GM08714 (cell line): ENCODE data around the gene PRRT3.

ENCODE experiments used
- H3K4me3 ChIP-seq: fragments of 200-500 bp; sonication (Bioruptor generic); 2 replicates; pipeline ENCODE4 v1.5.1; 2014; ENCODE audit warnings: mild to moderate bottlenecking, low read length, inconsistent platforms
- ZNF274 ChIP-seq: IDR thresholded peaks from 2 replicates; pipeline ENCODE4 v1.6.1; 2012; ENCODE audit warnings: mild to moderate bottlenecking, low read depth, low read length

PRRT3 gene

DNA sequence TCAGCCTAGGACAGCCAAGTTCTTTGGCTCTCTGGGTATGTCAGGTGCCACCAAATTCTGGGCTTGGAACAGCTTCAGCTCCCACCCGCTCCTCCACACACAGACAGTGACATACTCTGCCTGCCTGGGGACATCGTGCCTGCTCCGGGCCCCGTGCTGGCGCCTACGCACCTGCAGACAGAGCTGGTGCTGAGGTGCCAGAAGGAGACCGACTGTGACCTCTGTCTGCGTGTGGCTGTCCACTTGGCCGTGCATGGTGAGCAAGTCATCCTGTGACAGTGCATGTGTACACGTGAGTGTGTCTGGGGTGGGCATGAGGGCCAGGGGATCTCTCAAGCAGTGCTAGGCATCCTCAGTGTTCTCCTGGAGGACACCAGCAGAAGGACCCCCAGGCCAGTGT, 34.4 kb downstream of the PRRT3 start:
- H3K4me3 ChIP-seq = no peak overlapping the region

DNA sequence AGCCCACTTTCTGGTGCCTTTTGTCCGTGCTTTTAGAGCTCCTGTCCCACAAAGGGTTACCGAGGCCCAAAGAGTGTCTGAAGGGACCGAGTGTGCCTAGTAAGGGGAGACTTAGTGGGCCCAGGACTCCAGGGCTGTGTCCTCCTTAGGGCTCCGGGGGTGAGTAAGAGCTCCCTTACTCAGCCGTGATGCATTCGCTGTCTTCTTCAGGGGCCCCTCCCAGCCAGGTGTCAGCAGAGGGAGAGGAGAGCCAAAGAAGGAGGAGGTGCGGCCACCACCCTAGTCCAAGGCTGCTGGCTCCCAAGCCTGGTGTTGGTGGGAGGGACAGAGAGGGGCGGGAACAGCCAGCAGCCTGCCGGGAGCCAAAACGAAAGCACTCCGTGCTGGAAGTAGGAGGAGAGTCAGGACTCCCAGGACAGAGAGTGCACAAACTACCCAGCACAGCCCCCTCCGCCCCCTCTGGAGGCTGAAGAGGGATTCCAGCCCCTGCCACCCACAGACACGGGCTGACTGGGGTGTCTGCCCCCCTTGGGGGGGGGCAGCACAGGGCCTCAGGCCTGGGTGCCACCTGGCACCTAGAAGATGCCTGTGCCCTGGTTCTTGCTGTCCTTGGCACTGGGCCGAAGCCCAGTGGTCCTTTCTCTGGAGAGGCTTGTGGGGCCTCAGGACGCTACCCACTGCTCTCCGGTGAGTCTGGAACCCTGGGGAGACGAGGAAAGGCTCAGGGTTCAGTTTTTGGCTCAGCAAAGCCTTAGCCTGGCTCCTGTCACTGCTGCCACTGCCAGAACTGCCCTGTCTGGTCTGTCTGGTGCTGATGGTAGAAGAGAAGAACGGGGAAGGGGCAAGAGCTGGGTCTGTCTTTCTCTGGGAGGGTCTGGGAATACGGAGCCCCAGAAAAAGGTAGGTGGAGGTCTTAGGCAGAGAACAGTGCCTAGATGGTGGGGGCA, 35.2 kb downstream of the PRRT3 start, which contains the start of gene IL17RC:
Gene IL17RC, plus strand, starts transcription at position 365 of the 947 bp plus-strand sequence. Its CDS starts 218 bp downstream, at position 583.
- no peak for TF ChIP-seq ZNF274
- H3K4me3 ChIP-seq = no peak within 1 kb of the TSS; the same call in 1 of the 2 replicates

More for the DNA sequence above, 34.4 kb downstream of the PRRT3 start:
- no peak for TF ChIP-seq ZNF274

DNA sequence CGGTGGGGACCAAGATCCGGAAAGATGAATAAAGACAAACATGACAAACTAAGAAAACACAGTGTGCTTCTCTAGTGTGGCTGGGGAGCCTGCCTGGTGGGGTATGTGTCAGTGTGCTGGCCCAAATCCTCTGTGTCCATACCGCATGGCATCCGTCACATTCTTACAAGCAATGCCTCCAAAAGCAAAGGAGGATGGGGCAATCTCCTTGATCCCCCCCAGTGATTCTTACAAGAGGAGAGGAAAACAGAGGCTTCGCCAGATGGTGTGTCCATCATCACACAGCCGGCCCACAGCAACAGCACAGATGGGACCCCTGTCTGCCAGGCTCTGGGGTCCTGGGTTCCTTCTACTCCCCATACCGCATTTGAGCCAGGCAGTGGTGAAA, 35.9 kb downstream of the PRRT3 start:
- H3K4me3 ChIP-seq = no peak overlapping the region; the same call in 1 of the 2 replicates
- no peak for TF ChIP-seq ZNF274

DNA sequence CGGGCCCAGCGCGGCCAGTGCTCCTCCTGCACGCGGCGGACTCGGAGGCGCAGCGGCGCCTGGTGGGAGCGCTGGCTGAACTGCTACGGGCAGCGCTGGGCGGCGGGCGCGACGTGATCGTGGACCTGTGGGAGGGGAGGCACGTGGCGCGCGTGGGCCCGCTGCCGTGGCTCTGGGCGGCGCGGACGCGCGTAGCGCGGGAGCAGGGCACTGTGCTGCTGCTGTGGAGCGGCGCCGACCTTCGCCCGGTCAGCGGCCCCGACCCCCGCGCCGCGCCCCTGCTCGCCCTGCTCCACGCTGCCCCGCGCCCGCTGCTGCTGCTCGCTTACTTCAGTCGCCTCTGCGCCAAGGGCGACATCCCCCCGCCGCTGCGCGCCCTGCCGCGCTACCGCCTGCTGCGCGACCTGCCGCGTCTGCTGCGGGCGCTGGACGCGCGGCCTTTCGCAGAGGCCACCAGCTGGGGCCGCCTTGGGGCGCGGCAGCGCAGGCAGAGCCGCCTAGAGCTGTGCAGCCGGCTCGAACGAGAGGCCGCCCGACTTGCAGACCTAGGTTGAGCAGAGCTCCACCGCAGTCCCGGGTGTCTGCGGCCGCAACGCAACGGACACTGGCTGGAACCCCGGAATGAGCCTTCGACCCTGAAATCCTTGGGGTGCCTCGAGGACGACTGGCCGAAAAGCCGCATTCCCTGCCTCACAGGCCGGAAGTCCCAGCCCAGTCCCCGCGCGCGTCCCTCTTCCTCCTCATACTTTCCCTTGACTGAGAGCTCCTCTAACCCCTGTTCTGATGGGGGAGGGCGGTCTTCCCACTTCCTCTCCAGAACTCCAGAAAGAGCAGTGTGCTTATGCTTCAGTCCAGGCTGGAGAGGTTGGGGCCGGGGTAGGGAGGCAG, 36.7 kb downstream of the PRRT3 start:
- H3K4me3 ChIP-seq = peak overlapping the region; percentile 45; the same call in 1 of the 2 replicates

DNA sequence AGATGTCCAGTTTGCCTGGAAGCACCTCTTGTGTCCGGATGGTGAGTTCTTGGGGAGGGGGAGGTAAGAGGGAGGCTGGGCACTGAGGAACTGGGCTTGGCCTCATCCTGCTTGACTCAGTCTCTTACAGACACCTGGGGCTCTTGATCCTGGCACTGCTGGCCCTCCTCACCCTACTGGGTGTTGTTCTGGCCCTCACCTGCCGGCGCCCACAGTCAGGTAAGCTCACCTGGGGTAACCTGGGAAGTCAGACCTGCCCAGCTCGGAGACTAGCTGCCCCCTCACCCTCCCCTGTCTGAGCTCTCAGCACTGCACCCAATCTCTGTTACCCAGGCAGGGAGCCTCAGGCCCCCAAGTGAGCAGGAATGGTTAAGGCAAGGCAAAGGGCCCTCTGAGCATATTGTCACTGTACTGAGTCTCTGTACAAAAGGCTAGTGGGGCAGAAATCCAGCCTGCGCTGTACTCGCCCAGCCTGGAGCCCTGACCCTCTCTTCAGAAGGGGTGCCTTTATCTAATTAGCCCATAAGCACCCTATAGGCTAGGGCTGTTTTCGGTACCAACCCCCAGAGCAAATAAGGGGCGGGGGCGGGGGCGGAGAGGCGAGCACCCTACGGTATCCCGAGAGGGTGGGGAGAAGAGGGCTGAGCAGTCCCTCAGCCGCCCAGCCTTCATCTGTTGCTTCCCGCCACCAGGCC, 37.5 kb downstream of the PRRT3 start:
- no peak for TF ChIP-seq ZNF274
- H3K4me3 ChIP-seq = no peak overlapping the region; the same call in 1 of the 2 replicates

More for the DNA sequence above, 36.7 kb downstream of the PRRT3 start:
- TF ChIP-seq ZNF274 = no peak

DNA sequence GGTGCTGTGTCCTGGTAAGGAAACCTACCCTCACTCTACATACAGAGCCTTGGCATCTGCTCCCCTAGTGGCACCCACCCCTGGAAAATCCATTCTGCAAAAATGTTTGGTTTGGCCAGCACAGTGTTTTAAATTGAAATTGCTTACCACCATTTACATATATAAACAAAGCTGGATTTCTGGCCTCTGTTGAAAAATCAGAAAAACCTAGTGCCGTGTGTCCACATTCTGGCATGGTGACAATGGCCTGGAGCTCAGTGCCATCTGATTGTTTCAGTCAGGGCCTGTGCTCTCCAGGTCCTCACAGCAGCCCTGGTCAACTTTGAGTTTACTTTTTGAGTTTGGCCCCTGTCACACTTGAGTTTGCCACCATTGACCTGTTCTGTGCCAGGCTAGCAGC, 38.2 kb downstream of the PRRT3 start:
- H3K4me3 ChIP-seq = no peak overlapping the region
- no peak for TF ChIP-seq ZNF274

DNA sequence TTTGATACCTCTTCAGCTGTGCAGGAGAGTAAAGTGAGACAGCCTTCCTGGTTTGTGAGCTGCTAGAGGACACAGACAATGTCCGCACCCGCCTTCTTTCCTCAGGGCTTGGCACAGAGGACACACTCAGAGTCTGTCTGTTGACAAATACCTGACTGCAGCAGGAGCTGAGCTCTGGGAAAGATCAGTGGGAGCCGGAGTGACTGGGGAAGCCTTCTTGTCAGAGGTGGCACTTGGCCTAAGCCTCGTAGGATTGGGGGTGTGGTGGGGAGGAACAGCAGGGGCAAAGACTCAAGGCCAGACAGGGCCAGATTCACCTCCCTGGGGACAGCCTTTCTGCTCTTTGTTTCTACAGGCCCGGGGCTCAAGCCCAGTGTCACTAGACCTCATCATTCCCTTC, 38.6 kb downstream of the PRRT3 start:
- TF ChIP-seq ZNF274 = no peak
- H3K4me3 ChIP-seq = no peak overlapping the region

DNA sequence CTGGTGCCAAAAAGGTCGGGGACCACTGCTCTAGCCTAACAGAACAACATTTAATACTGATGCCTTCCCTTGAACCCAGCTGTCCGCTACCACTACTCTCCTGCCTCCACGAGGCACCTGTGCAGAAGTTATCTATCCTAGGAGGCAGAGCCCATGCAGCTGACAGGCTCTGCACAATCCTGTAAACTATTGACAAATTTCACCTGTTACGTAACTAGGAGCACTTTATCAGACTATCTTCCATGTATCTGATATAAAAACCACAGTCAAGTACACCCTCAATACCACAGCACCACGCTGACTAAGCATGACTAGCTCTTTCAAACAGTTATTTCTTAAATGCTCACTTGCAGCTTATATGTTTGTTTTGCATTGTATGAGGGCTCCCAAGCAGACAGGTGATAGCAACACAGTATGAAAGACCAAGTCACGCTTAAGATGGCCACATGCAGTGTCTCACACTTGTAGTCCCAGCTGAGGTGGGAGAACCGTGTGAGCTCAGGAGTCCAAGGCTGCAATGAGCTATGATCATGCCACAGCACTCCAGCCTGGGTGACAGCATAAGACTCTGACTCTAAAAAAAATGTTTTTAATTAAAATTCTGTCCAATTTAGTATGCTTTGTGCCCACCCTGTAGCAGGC, 39.8 kb downstream of the PRRT3 start:
- no peak overlapping the region for H3K4me3 ChIP-seq
- TF ChIP-seq ZNF274 = no peak

DNA sequence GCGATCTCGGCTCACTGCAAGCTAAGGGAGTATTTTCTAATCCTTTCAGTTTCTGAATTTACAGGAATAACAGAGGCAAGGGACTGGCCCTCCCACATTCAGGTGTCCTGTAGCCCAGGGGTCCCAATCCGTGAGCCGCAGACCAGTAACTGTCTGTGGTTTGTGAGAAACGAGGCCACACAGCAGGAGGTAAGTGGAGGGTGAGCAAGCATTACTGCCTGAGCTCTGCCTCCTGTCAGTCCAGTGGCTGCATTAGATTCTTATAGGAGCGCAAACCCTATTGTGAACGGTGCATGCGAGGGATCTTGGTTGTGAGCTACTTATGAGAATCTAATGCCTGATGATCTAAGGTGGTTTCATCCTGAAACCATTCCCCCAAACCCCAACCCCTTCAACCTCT, 40.3 kb downstream of the PRRT3 start:
- no peak overlapping the region for H3K4me3 ChIP-seq
- TF ChIP-seq ZNF274 = no peak

DNA sequence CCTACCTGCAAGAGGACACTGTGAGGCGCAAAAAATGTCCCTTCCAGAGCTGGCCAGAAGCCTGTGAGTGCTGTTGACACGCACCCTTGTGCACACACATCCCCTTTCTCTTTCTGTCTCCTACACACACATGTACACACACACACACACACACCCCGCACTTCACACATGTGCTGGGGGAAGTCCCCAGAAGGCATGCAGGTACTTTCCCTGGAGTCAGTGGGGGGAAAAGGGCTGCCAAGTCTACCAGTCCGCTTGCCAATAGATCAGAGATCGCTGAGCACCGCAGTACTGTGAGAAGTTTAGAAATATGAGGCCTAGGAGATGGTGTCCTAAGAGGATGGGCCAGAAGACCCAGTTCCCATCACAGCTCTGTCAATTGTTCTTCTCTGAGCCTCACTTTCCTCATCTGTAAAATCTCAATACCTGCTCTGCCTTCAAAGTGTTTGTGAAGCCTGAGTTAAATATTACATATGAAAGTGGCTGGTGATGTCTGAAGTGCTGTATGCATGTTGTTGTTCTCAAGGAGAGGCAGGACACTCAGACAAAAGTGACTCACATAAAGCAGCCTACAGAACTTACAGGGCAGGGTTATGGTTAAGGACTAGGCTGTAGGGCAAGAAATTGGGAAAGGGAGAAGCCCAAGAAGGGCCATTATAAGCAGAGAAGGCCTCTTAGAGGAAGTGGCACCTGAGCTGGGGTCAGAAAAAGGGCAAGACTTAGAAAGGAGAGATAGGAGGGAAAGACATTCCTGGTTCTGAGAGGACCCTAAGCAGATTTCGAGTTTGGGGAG, 42.8 kb downstream of the PRRT3 start:
- no peak overlapping the region for H3K4me3 ChIP-seq
- no peak for TF ChIP-seq ZNF274

DNA sequence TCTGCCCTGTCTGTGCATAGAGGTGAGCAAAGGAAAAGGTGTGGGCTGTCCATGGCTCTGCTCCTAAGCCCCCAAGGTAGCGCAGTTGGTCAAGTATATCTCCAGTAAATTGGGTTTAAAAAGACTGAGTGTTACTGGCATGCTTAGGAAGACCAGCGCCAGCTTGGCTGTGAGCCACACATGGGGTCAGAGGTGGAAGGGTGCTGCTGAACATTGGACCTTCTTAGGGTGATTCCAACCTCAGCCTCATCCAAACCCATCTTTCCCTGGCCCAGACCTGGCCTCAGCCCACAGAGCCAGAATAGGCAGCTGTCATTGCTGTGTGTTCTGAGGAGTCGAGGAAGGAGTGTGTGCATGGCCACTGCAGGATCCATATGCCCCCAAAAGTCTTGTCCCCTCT, 43.9 kb downstream of the PRRT3 start:
- TF ChIP-seq ZNF274 = no peak

DNA sequence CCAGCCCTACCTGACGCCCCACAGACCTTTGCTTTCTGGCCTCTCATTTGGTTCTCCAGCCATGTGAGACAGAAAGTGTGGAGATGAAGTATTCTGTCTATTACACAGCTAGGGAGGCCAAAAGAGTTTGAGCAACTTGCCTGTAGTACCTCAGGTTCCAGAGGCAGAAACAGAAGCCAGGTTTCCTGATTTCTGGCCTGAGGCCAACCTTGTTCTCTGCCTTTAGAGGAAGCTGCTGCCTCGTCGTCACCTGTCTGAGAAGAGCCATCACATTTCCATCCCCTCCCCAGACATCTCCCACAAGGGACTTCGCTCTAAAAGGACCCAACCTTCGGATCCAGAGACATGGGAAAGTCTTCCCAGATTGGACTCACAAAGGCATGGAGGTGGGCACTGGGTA, 45.7 kb downstream of the PRRT3 start:
- no peak overlapping the region for H3K4me3 ChIP-seq
- TF ChIP-seq ZNF274 = no peak

More for the DNA sequence above, 43.9 kb downstream of the PRRT3 start:
- H3K4me3 ChIP-seq = no peak overlapping the region

DNA sequence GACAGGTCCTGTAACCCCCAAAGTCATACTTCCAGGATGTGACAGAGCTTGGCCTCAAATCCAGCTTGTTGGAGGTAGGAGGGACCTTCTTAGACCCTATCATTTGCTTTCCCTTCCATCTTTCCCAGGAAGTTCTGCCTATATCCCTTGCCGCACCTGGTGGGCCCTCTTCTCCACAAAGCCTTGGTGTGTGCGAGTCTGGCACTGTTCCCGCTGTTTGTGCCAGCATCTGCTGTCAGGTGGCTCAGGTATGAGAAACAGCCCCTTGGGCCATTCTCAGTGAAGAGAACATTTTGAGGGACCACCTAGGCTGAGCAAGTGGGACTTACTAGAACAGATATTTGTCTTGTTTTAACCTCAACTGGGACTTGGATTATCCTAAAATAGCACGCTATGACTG, 48.3 kb downstream of the PRRT3 start:
- no peak overlapping the region for H3K4me3 ChIP-seq

DNA sequence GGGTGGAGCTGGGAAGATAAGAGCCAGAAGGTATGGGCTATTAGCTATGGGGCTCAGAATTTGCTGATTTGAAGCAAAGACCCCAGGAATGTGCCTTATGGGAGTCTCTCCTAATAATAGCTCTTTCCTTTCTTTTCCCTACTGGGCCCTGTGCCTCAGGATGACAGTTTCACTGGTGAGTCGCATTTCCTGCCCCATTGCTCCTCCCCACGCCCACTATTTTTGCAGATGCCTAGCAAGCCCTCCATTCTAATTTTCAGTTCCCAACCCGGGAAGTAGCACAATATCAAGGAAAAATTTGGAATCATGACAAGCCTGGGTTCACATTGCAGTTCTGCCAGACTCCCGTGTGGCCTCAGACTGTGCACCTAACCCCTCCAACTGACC, 49.0 kb downstream of the PRRT3 start:
- no peak for TF ChIP-seq ZNF274
- no peak overlapping the region for H3K4me3 ChIP-seq

More for the DNA sequence above, 48.3 kb downstream of the PRRT3 start:
- no peak for TF ChIP-seq ZNF274
